ENCODE results near the gene GPR149.

The GPR149 gene

DNA sequence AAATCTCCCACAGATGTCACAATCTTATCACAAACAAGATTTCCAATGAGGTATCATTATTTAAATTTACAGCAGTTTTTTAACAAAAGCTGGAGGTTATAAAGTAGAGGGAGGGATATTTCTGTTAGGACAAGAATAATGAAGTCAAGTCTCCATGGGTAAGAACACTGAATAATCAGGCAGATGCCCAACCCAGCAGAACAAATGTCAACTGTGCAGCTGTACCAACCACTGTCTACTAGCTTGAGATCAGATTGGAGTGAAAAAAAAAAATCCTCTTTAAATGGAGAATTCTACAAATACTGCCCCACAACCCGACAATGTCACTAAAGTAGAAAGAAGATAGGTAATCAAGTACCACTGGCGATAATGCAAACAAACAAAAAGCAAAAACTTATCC is 136.0 kb downstream of the GPR149 start:
- H3K4me3 ChIP-seq (ENCODE audit: low read depth, low read length), result no peak overlapping the region
- H3K36me3 ChIP-seq, result peaks cover 73% of the 10 kb centered on the region
- no peaks in the 10 kb centered on the region for H3K4me1 ChIP-seq
- DNase-seq, result no peak
- TF ChIP-seq, protein P1, sequence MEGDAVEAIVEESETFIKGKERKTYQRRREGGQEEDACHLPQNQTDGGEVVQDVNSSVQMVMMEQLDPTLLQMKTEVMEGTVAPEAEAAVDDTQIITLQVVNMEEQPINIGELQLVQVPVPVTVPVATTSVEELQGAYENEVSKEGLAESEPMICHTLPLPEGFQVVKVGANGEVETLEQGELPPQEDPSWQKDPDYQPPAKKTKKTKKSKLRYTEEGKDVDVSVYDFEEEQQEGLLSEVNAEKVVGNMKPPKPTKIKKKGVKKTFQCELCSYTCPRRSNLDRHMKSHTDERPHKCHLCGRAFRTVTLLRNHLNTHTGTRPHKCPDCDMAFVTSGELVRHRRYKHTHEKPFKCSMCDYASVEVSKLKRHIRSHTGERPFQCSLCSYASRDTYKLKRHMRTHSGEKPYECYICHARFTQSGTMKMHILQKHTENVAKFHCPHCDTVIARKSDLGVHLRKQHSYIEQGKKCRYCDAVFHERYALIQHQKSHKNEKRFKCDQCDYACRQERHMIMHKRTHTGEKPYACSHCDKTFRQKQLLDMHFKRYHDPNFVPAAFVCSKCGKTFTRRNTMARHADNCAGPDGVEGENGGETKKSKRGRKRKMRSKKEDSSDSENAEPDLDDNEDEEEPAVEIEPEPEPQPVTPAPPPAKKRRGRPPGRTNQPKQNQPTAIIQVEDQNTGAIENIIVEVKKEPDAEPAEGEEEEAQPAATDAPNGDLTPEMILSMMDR (IDR thresholded peaks at IDR 0.05; ENCODE audit: low read depth, low read length), result no peak
- no peaks in the 10 kb centered on the region for H3K9me3 ChIP-seq
- no peaks in the 10 kb centered on the region for H3K27me3 ChIP-seq

DNA sequence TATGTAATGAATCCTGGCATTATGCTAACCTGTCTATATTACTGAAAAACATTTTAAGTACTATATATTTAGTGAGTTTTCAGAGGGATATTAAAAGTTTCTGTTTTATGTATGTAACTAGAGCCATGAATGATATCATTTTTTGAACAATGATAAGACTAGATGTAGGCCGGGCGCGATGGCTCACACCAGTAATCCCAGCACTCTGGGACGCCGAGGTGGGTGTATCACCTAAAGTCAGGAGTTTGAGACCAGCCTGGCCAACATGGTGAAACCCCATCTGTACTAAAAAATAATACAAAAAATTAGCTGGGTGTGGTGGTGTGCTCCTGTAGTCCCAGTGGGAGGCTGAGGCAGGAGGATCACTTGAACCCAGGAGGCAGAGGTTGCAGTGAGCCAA is 139.8 kb downstream of the GPR149 start:
- no peaks in the 10 kb centered on the region for H3K4me1 ChIP-seq
- no peaks in the 10 kb centered on the region for H3K27me3 ChIP-seq
- no peak for DNase-seq
- H3K9me3 ChIP-seq, result no peaks in the 10 kb centered on the region
- TF ChIP-seq, protein P1 (IDR thresholded peaks at IDR 0.05; ENCODE audit: low read depth, low read length), result no peak
- no peak overlapping the region for H3K4me3 ChIP-seq (ENCODE audit: low read depth, low read length)
- peaks cover 68% of the 10 kb centered on the region for H3K36me3 ChIP-seq
